Activated CD8-positive, alpha-beta T cell treated with anti-CD3 and anti-CD28 coated beads, Interleukin-2, amount 10 ng/mL, durations not matched to agents 7 days and 5 days (primary cell): ENCODE results near the gene MYZAP. TPM values are rescaled to one million over a fixed set of nuclear protein-coding genes. Genes with fewer than 3 reads are reported as not detected.

Source experiments
- ATAC-seq: fragments of 150-1000 bp; cut with Tn5 transposase; one replicate; pipeline ENCODE4 v1.10.0; 2021; ENCODE audit warnings: moderate library complexity
- CTCF ChIA-PET: fragments of 350-600 bp; sonication (Branson Sonifier 250); formaldehyde crosslinking; loops from one replicate; lab custom pipeline; 2021; ENCODE audit warnings: antibody characterized with exemption; lab: Charles Lee
- POLR2A ChIA-PET: fragments of 350-600 bp; sonication (Branson Sonifier 250); formaldehyde crosslinking; loops from one replicate; lab custom pipeline; 2021; ENCODE audit warnings: antibody characterized with exemption; lab: Charles Lee
- DNase-seq: peaks from one replicate; pipeline ENCODE4 v3.0.0-alpha.2; 2020
- H3K27ac Mint-ChIP-seq: one replicate; pipeline ENCODE4 v1.8.0; 2021; ENCODE audit warnings: mild to moderate bottlenecking, mixed read lengths
- H3K27me3 Mint-ChIP-seq: one replicate; pipeline ENCODE4 v1.8.0; 2021; ENCODE audit warnings: low read depth, mixed read lengths
- H3K36me3 Mint-ChIP-seq: one replicate; pipeline ENCODE4 v1.8.0; 2021; ENCODE audit warnings: low read depth, mixed read lengths
- H3K4me1 Mint-ChIP-seq: one replicate; pipeline ENCODE4 v1.8.0; 2021; ENCODE audit warnings: low read depth, mixed read lengths
- H3K4me3 Mint-ChIP-seq: one replicate; pipeline ENCODE4 v1.8.0; 2021; ENCODE audit warnings: mild to moderate bottlenecking, mixed read lengths
- H3K9me3 Mint-ChIP-seq: one replicate; pipeline ENCODE4 v1.8.0; 2022; ENCODE audit warnings: mixed read lengths; ENCODE audit not compliant: insufficient read depth
- total RNA-seq, 2 experiments: library from RNA; stranded (reverse); gene quantifications; one replicate each; pipeline ENCODE4 v1.2.3, GENCODE V29; 2021

The MYZAP gene
- total RNA-seq, 2 experiments from 2014 or later, result not detected

GRCh38 chr15:57565311-57565710 is 26.4 kb upstream of the MYZAP start:
- no peak overlapping the region for H3K27ac Mint-ChIP-seq
- H3K9me3 Mint-ChIP-seq, result no peaks in the 10 kb centered on the region
- ChIA-PET POLR2A (no interaction called here), CTCF (no interaction called here)
- no peak overlapping the region for H3K4me3 Mint-ChIP-seq
- peak; percentile 37 for ATAC-seq
- peak; percentile 35 for DNase-seq
- H3K4me1 Mint-ChIP-seq, result peaks cover 32% of the 10 kb centered on the region
- no peaks in the 10 kb centered on the region for H3K36me3 Mint-ChIP-seq
- H3K27me3 Mint-ChIP-seq, result peaks cover 22% of the 10 kb centered on the region

GRCh38 chr15:57566834-57567233 is 24.9 kb upstream of the MYZAP start:
- ChIA-PET POLR2A (no interaction called here), CTCF (no interaction called here)
- ATAC-seq (no peak), DNase-seq (no peak)
- peaks cover 22% of the 10 kb centered on the region for H3K27me3 Mint-ChIP-seq
- no peak overlapping the region for H3K27ac Mint-ChIP-seq
- peaks cover 26% of the 10 kb centered on the region for H3K4me1 Mint-ChIP-seq
- no peaks in the 10 kb centered on the region for H3K36me3 Mint-ChIP-seq
- no peaks in the 10 kb centered on the region for H3K9me3 Mint-ChIP-seq
- no peak overlapping the region for H3K4me3 Mint-ChIP-seq

- Mint-ChIP-seq H3K4me1 (peaks cover 16% of the 10 kb centered on the region), H3K27ac (no peak overlapping the region), H3K36me3 (no peaks in the 10 kb centered on the region), H3K27me3 (peaks cover 22% of the 10 kb centered on the region), H3K4me3 (no peak overlapping the region), H3K9me3 (no peaks in the 10 kb centered on the region)
- POLR2A ChIA-PET, result no interaction called here
- DNase-seq (no peak), ATAC-seq (no peak)
- CTCF ChIA-PET, result no interaction called here
Observed at GRCh38 chr15:57567891-57568290, 23.8 kb upstream of the MYZAP start.

GRCh38 chr15:57568299-57568698 is 23.4 kb upstream of the MYZAP start:
- Mint-ChIP-seq H3K4me3 (no peak overlapping the region), H3K27me3 (peaks cover 22% of the 10 kb centered on the region), H3K9me3 (no peaks in the 10 kb centered on the region), H3K36me3 (no peaks in the 10 kb centered on the region), H3K4me1 (peaks cover 14% of the 10 kb centered on the region), H3K27ac (no peak overlapping the region)
- POLR2A ChIA-PET, result no interaction called here
- DNase-seq (no peak), ATAC-seq (no peak)
- CTCF ChIA-PET, result interaction anchor here (1.1 kb wide), 1 partner anchor 8 kb away, joined by 4 read pairs; no protein-coding TSS in a partner anchor

GRCh38 chr15:57570340-57570739 is 21.4 kb upstream of the MYZAP start:
- POLR2A ChIA-PET, result no interaction called here
- DNase-seq, result no peak
- H3K27me3 Mint-ChIP-seq, result peaks cover 18% of the 10 kb centered on the region
- CTCF ChIA-PET, result no interaction called here
- ATAC-seq, result no peak
- no peaks in the 10 kb centered on the region for H3K36me3 Mint-ChIP-seq
- peaks cover 5% of the 10 kb centered on the region for H3K4me1 Mint-ChIP-seq
- H3K27ac Mint-ChIP-seq, result no peak overlapping the region
- H3K4me3 Mint-ChIP-seq, result no peak overlapping the region
- no peaks in the 10 kb centered on the region for H3K9me3 Mint-ChIP-seq

- H3K27me3 Mint-ChIP-seq, result peaks cover 13% of the 10 kb centered on the region
- H3K9me3 Mint-ChIP-seq, result no peaks in the 10 kb centered on the region
- no peak for DNase-seq
- POLR2A ChIA-PET, result no interaction called here
- no peak overlapping the region for H3K4me3 Mint-ChIP-seq
- CTCF ChIA-PET, result no interaction called here
- H3K36me3 Mint-ChIP-seq, result no peaks in the 10 kb centered on the region
- no peak overlapping the region for H3K27ac Mint-ChIP-seq
- ATAC-seq, result no peak
- H3K4me1 Mint-ChIP-seq, result no peaks in the 10 kb centered on the region
Observed at GRCh38 chr15:57570994-57571393, 20.7 kb upstream of the MYZAP start.

GRCh38 chr15:57571725-57572124 is 20.0 kb upstream of the MYZAP start:
- H3K4me1 Mint-ChIP-seq, result no peaks in the 10 kb centered on the region
- CTCF ChIA-PET, result no interaction called here
- no peaks in the 10 kb centered on the region for H3K36me3 Mint-ChIP-seq
- no peaks in the 10 kb centered on the region for H3K9me3 Mint-ChIP-seq
- POLR2A ChIA-PET, result no interaction called here
- H3K27ac Mint-ChIP-seq, result no peak overlapping the region
- peaks cover 8% of the 10 kb centered on the region for H3K27me3 Mint-ChIP-seq
- H3K4me3 Mint-ChIP-seq, result no peak overlapping the region
- ATAC-seq (no peak), DNase-seq (no peak)

GRCh38 chr15:57572468-57572867 is 19.2 kb upstream of the MYZAP start:
- no peak overlapping the region for H3K4me3 Mint-ChIP-seq
- POLR2A ChIA-PET, result no interaction called here
- CTCF ChIA-PET, result interaction anchor here (1.0 to 1.4 kb wide), 2 partner anchors 11 to 13 kb away, joined by 3 to 4 read pairs; no protein-coding TSS in a partner anchor
- ATAC-seq, result no peak
- DNase-seq, result no peak
- H3K27me3 Mint-ChIP-seq, result peaks cover 7% of the 10 kb centered on the region
- no peaks in the 10 kb centered on the region for H3K9me3 Mint-ChIP-seq
- H3K36me3 Mint-ChIP-seq, result no peaks in the 10 kb centered on the region
- H3K27ac Mint-ChIP-seq, result no peak overlapping the region
- no peaks in the 10 kb centered on the region for H3K4me1 Mint-ChIP-seq

GRCh38 chr15:57573151-57573550 is 18.6 kb upstream of the MYZAP start:
- Mint-ChIP-seq H3K4me1 (no peaks in the 10 kb centered on the region), H3K27me3 (peaks cover 5% of the 10 kb centered on the region), H3K36me3 (no peaks in the 10 kb centered on the region), H3K9me3 (no peaks in the 10 kb centered on the region), H3K27ac (no peak overlapping the region), H3K4me3 (no peak overlapping the region)
- ATAC-seq, result no peak
- no peak for DNase-seq
- ChIA-PET CTCF (interaction anchor here (1.0 to 1.4 kb wide), 2 partner anchors 12 to 13 kb away, joined by 3 to 4 read pairs; no protein-coding TSS in a partner anchor), POLR2A (no interaction called here)

- DNase-seq (no peak), ATAC-seq (no peak)
- Mint-ChIP-seq H3K27ac (no peak overlapping the region), H3K4me1 (no peaks in the 10 kb centered on the region), H3K27me3 (no peaks in the 10 kb centered on the region), H3K36me3 (no peaks in the 10 kb centered on the region), H3K4me3 (no peak overlapping the region), H3K9me3 (no peaks in the 10 kb centered on the region)
- POLR2A ChIA-PET, result no interaction called here
- CTCF ChIA-PET, result interaction anchor here (1.2 kb wide), 1 partner anchor 15 kb away, joined by 7 read pairs; no protein-coding TSS in a partner anchor
Observed at GRCh38 chr15:57575363-57575762, 16.3 kb upstream of the MYZAP start.

- H3K4me1 Mint-ChIP-seq, result no peaks in the 10 kb centered on the region
- H3K27me3 Mint-ChIP-seq, result peaks cover 3% of the 10 kb centered on the region
- no peak for DNase-seq
- no peak overlapping the region for H3K4me3 Mint-ChIP-seq
- POLR2A ChIA-PET, result no interaction called here
- H3K36me3 Mint-ChIP-seq, result no peaks in the 10 kb centered on the region
- no peak overlapping the region for H3K27ac Mint-ChIP-seq
- peaks cover 7% of the 10 kb centered on the region for H3K9me3 Mint-ChIP-seq
- no peak for ATAC-seq
- CTCF ChIA-PET, result interaction anchor here (1.0 to 1.5 kb wide), 2 partner anchors 17 to 18 kb away, joined by 3 to 4 read pairs; no protein-coding TSS in a partner anchor
Observed at GRCh38 chr15:57578288-57578900, 13.3 kb upstream of the MYZAP start.

GRCh38 chr15:57580428-57580827 is 11.3 kb upstream of the MYZAP start:
- CTCF ChIA-PET, result interaction anchor here (1.0 kb wide), 1 partner anchor 20 kb away, joined by 3 read pairs; no protein-coding TSS in a partner anchor

More at GRCh38 chr15:57580428-57580827, 11.3 kb upstream of the MYZAP start:
- DNase-seq (no peak), ATAC-seq (no peak)
- POLR2A ChIA-PET, result no interaction called here
- Mint-ChIP-seq H3K4me1 (no peaks in the 10 kb centered on the region), H3K4me3 (no peak overlapping the region), H3K36me3 (no peaks in the 10 kb centered on the region), H3K27me3 (peaks cover 6% of the 10 kb centered on the region), H3K27ac (no peak overlapping the region), H3K9me3 (peaks cover 9% of the 10 kb centered on the region)
